Loucy (cell line): ENCODE results near the gene DLGAP1.
"Not testable (repeated sequence)": the region's sequence is repeated elsewhere in the genome, so short reads cannot be mapped to it uniquely, and the experiment has no call there.

Experiments used
- H2AFZ ChIP-seq: fragments of 200-600 bp; sonication (generic); 2 replicates; pipeline ENCODE4 v1.6.0; 2016; ENCODE audit warnings: antibody characterized with exemption, mild to moderate bottlenecking, low read length, moderate library complexity
- H3F3A ChIP-seq: fragments of 200-600 bp; 2 replicates; pipeline ENCODE4 v1.6.0; 2016; ENCODE audit warnings: antibody characterized with exemption, low read depth, mild to moderate bottlenecking
- H3K27me3 ChIP-seq: fragments of 200-600 bp; sonication (generic); 2 replicates; pipeline ENCODE4 v1.6.1; 2014; ENCODE audit warnings: low read length, mild to moderate bottlenecking; ENCODE audit not compliant: insufficient read depth, poor library complexity, severe bottlenecking
- H3K36me3 ChIP-seq: fragments of 200-600 bp; sonication (generic); 2 replicates; pipeline ENCODE4 v1.6.1; 2016; ENCODE audit warnings: low read length; ENCODE audit not compliant: insufficient read depth
- H3K4me1 ChIP-seq: fragments of 200-600 bp; sonication (generic); 2 replicates; pipeline ENCODE4 v1.5.1; 2014; ENCODE audit warnings: low read length, mild to moderate bottlenecking; ENCODE audit not compliant: insufficient read depth, poor library complexity, severe bottlenecking
- H3K4me2 ChIP-seq: fragments of 200-600 bp; sonication (generic); 2 replicates; pipeline ENCODE4 v1.6.0; 2014; ENCODE audit warnings: antibody characterized with exemption, low read length, low read depth, mild to moderate bottlenecking; ENCODE audit not compliant: poor library complexity, severe bottlenecking
- H3K4me3 ChIP-seq: fragments of 200-600 bp; sonication (generic); 2 replicates; pipeline ENCODE4 v1.5.1; 2014; ENCODE audit warnings: low read length, mild to moderate bottlenecking, mixed read lengths; ENCODE audit not compliant: poor library complexity, severe bottlenecking
- H3K79me2 ChIP-seq: fragments of 200-600 bp; sonication (generic); 2 replicates; pipeline ENCODE4 v1.6.1; 2014; ENCODE audit warnings: low read length; ENCODE audit not compliant: insufficient read depth
- H3K9ac ChIP-seq: fragments of 200-600 bp; sonication (generic); 2 replicates; pipeline ENCODE4 v1.6.0; 2014; ENCODE audit warnings: mild to moderate bottlenecking, low read depth, low read length, moderate library complexity; ENCODE audit not compliant: poor library complexity, severe bottlenecking
- H3K9me2 ChIP-seq: fragments of 200-600 bp; sonication (generic); replicated peaks from 2 replicates; pipeline ENCODE4 v1.6.1; 2016; ENCODE audit warnings: low read depth, low read length, mixed read lengths
- H3K9me3 ChIP-seq: fragments of 200-600 bp; sonication (generic); 2 replicates; pipeline ENCODE4 v1.6.1; 2014; ENCODE audit warnings: mild to moderate bottlenecking, antibody characterized with exemption, low read length, low read depth; ENCODE audit not compliant: insufficient read depth
- H4K20me1 ChIP-seq: fragments of 200-600 bp; sonication (generic); 2 replicates; pipeline ENCODE4 v1.6.0; 2014; ENCODE audit warnings: antibody characterized with exemption, low read length, mild to moderate bottlenecking; ENCODE audit not compliant: insufficient read depth, poor library complexity, severe bottlenecking
- EZH2phosphoT487 ChIP-seq: fragments of 200-600 bp; IDR thresholded peaks from 2 replicates; pipeline ENCODE4 v1.6.1; 2018; ENCODE audit warnings: antibody characterized with exemption, mild to moderate bottlenecking, moderate library complexity, borderline replicate concordance
- TF ChIP-seq, protein P1 (sequence below): fragments of 200-600 bp; sonication (generic); conservative IDR thresholded peaks from 2 replicates; pipeline ENCODE4 v1.5.1; 2014; ENCODE audit warnings: mild to moderate bottlenecking, antibody characterized with exemption, low read length

Gene DLGAP1

DNA sequence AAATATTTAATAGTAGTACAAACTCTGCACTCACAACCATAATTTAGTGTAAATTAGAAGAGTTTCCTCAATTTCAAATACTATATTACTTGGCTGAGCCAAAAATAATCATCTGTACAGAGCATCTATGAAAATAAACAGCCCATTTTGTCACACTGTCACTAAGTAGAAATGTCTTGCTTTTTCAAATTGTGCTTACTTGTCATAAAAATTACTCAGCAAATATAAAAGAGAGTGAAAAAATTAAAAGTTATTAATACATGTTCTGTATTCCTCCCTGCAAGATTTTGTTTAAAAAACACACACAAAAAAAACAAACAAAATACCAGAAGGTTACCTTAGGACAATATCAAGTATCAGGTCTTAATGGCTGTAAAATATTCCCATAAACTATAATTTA lies 155.7 kb downstream of the DLGAP1 start:
- no peaks in the 10 kb centered on the region for H3K79me2 ChIP-seq
- H3K4me2 ChIP-seq, result no peak overlapping the region
- no peaks in the 10 kb centered on the region for H3K4me1 ChIP-seq
- no peaks in the 10 kb centered on the region for H3K36me3 ChIP-seq
- H4K20me1 ChIP-seq, result no peaks in the 10 kb centered on the region
- no peak overlapping the region for H3K4me3 ChIP-seq
- no peaks in the 10 kb centered on the region for H3K27me3 ChIP-seq
- H3K9ac ChIP-seq, result no peak overlapping the region
- no peak overlapping the region for H2AFZ ChIP-seq
- H3F3A ChIP-seq, result no peaks in the 10 kb centered on the region
- no peak for TF ChIP-seq EZH2phosphoT487
- TF ChIP-seq, protein P1, sequence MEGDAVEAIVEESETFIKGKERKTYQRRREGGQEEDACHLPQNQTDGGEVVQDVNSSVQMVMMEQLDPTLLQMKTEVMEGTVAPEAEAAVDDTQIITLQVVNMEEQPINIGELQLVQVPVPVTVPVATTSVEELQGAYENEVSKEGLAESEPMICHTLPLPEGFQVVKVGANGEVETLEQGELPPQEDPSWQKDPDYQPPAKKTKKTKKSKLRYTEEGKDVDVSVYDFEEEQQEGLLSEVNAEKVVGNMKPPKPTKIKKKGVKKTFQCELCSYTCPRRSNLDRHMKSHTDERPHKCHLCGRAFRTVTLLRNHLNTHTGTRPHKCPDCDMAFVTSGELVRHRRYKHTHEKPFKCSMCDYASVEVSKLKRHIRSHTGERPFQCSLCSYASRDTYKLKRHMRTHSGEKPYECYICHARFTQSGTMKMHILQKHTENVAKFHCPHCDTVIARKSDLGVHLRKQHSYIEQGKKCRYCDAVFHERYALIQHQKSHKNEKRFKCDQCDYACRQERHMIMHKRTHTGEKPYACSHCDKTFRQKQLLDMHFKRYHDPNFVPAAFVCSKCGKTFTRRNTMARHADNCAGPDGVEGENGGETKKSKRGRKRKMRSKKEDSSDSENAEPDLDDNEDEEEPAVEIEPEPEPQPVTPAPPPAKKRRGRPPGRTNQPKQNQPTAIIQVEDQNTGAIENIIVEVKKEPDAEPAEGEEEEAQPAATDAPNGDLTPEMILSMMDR, result no peak
- H3K9me3 ChIP-seq, result no peaks in the 10 kb centered on the region
- no peaks in the 10 kb centered on the region for H3K9me2 ChIP-seq

DNA sequence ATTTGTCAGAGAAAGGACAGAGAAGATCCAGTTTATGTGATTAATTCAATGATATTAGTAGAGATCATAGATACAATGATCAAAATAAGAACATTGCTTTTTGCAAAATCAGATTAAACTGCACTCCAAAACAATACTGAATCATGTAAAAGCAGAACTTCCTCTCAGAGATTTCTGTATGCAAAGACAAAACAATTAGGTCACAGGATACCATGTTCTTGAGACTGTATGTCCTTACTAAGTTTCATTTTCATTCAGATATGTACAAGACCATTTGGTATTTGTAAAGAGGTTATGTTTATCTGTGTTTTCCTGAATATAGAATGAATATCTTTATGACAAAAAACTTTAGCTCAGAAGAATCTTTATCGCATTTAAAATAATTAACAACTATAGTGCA lies 161.8 kb downstream of the DLGAP1 start:
- Histone ChIP-seq H3K27me3 (no peaks in the 10 kb centered on the region), H3K4me2 (no peak overlapping the region), H3K4me3 (no peak overlapping the region), H3K9me3 (no peaks in the 10 kb centered on the region), H3K36me3 (no peaks in the 10 kb centered on the region), H2AFZ (no peak overlapping the region), H3K79me2 (no peaks in the 10 kb centered on the region), H3K9ac (no peak overlapping the region), H3K9me2 (no peaks in the 10 kb centered on the region), H3F3A (no peaks in the 10 kb centered on the region), H4K20me1 (no peaks in the 10 kb centered on the region), H3K4me1 (no peaks in the 10 kb centered on the region)
- TF ChIP-seq, protein P1, result no peak
- no peak for TF ChIP-seq EZH2phosphoT487

DNA sequence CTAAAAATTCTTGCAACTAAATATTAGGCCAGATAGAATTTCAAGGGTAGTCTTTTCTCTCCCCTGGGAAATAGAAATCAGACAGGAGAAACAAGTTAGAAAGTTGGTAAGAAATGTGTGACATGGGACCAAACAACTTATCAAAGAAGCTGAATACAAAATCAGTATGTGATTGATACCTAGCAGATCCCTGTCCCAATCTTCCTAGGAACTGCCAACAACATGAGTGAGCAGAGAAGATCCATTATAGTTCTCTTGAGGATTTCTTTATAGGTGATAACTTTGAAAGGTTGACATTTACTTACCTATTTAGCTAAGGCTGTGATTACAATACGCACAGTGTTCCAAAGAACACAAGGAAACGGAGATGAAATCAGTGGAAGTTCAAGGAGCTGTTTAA lies 162.4 kb downstream of the DLGAP1 start:
- no peak overlapping the region for H2AFZ ChIP-seq
- TF ChIP-seq, protein P1, result no peak
- no peak for TF ChIP-seq EZH2phosphoT487

DNA sequence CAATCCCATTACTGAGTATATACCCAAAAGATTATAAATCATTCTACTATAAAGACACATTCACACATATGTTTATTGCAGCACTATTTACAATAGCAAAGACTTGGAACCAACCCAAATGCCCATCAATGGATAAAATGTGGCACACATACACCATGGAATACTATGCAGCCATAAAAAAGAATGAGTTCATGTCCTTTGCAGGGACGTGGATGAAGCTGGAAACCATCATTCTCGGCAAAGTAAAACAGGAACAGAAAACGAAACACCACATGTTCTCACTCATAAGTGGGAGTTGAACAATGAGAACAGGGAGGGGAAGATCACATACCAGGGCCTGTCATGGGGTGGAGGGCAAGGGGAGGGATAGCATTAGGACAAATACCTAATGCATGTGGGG lies 167.8 kb downstream of the DLGAP1 start:
- not testable (repeated sequence) for H3K9me2 ChIP-seq, H3K36me3 ChIP-seq, H3K4me2 ChIP-seq, H3K9ac ChIP-seq, H3K79me2 ChIP-seq, H3K27me3 ChIP-seq, H4K20me1 ChIP-seq, H3K9me3 ChIP-seq, H2AFZ ChIP-seq, H3F3A ChIP-seq, H3K4me1 ChIP-seq, H3K4me3 ChIP-seq

More for the DNA sequence above, 162.4 kb downstream of the DLGAP1 start:
- Histone ChIP-seq H3K9ac (no peak overlapping the region), H3F3A (no peaks in the 10 kb centered on the region), H4K20me1 (no peaks in the 10 kb centered on the region), H3K9me2 (no peaks in the 10 kb centered on the region), H3K27me3 (no peaks in the 10 kb centered on the region), H3K36me3 (no peaks in the 10 kb centered on the region), H3K9me3 (no peaks in the 10 kb centered on the region), H3K4me1 (no peaks in the 10 kb centered on the region), H3K4me3 (no peak overlapping the region), H3K4me2 (no peak overlapping the region), H3K79me2 (no peaks in the 10 kb centered on the region)
